K562 (cell line): ENCODE data around the gene PACSIN1. TPM values are rescaled to one million over a fixed set of nuclear protein-coding genes. Genes with fewer than 3 reads are reported as not detected.
A peak's percentile ranks its signal among the peaks of the same experiment; 100 is the strongest.

Source experiments
- CHCHD3 ChIP-seq: fragments of 250-450 bp; sonication (Bioruptor Pico); IDR thresholded peaks from 2 replicates; pipeline ENCODE4 v2.1.2; 2022; ENCODE audit warnings: mild to moderate bottlenecking
- FOXJ2 ChIP-seq: fragments of 200-800 bp; sonication (Bioruptor generic); IDR thresholded peaks from 2 replicates; pipeline ENCODE4 v1.6.1; 2016; ENCODE audit warnings: missing genetic modification characterization, missing compliant biosample characterization
- HIVEP1 ChIP-seq: fragments of 250-450 bp; sonication (Bioruptor Pico); IDR thresholded peaks from 2 replicates; pipeline ENCODE4 v1.4.0; 2020; ENCODE audit warnings: mild to moderate bottlenecking
- KDM4B ChIP-seq, 2 experiments: fragments of 450-650 bp in 1 of 2; sonication (generic) in 1 of 2; IDR thresholded peaks; 2 replicates each; pipeline ENCODE4 v1.6.1; 2016 to 2017; ENCODE audit warnings: borderline replicate concordance in 2 of 2, antibody characterized with exemption in 1 of 2, low read depth in 1 of 2, mild to moderate bottlenecking in 1 of 2
- SMARCE1 ChIP-seq: fragments of 450-650 bp; IDR thresholded peaks from 2 replicates; pipeline ENCODE4 v1.7.1; 2016; ENCODE audit warnings: mild to moderate bottlenecking
- SNRNP70 ChIP-seq: fragments of 200-400 bp; formaldehyde crosslinking; optimal IDR thresholded peaks from 2 replicates; pipeline ENCODE3; 2017; ENCODE audit warnings: low read depth, low read length
- STAT5A ChIP-seq: IDR thresholded peaks from 2 replicates; pipeline ENCODE4 v1.6.1; 2012; ENCODE audit warnings: low read length, inconsistent platforms, borderline replicate concordance
- TEAD4 ChIP-seq, 2 experiments: sonication (generic) in 1 of 2; formaldehyde crosslinking in 1 of 2; IDR thresholded peaks; 2 replicates each; pipeline versions ENCODE4 v1.6.1 to v1.8.0; 2012 to 2022; ENCODE audit warnings: borderline replicate concordance in 1 of 2, inconsistent platforms in 1 of 2, low read length in 1 of 2, mild to moderate bottlenecking in 1 of 2, missing genetic modification reagents in 1 of 2
- XRCC5 ChIP-seq: fragments of 200-400 bp; formaldehyde crosslinking; IDR thresholded peaks from 2 replicates; pipeline ENCODE4 v1.6.1; 2017; ENCODE audit warnings: low read depth, mild to moderate bottlenecking, low read length
- ZNF717 ChIP-seq: fragments of 250-450 bp; sonication (Bioruptor Pico); IDR thresholded peaks from 2 replicates; pipeline ENCODE4 v1.5.0; 2021
- polyA plus RNA-seq, 8 experiments: library from polyadenylated mRNA; depleted of rRNA in 4 of 8; stranded (reverse) in 5 of 8; unstranded in 3 of 8; fragments of >200 nt; fragmentation: Nextera tagmentation in 2 of 8; fragmentation: Illumina TruSeq in 1 of 8; extraction: Ambion mirVana in 2 of 8; extraction: Trizol in 1 of 8; gene quantifications; 2 replicates each; pipeline versions ENCODE4 v1.2.1 to v1.2.3, GENCODE V29; 2011 to 2014; ENCODE audit warnings: inconsistent platforms in 1 of 8, missing spikeins in 1 of 8
- total RNA-seq, 7 experiments: library from RNA; depleted of rRNA in 6 of 7; stranded (reverse); fragments of >200 nt in 6 of 7; fragmentation: Illumina TruSeq in 2 of 7; extraction: Trizol in 2 of 7; gene quantifications; 2 replicates each; pipeline versions ENCODE4 v1.2.1 to v1.2.3, GENCODE V29; 2011 to 2021; ENCODE audit warnings: low replicate concordance in 1 of 7
- TF ChIP-seq, protein P1 (sequence below): fragments of 450-650 bp; formaldehyde crosslinking; IDR thresholded peaks from 2 replicates; pipeline ENCODE4 v1.4.0; 2022; ENCODE audit warnings: missing genetic modification characterization
- TF ChIP-seq, protein P2 (sequence below): fragments of 450-650 bp; IDR thresholded peaks from 2 replicates; pipeline ENCODE4 v1.6.1; 2016; ENCODE audit warnings: borderline replicate concordance
- TF ChIP-seq, protein P3 (sequence below), 2 experiments: fragments of 450-650 bp; IDR thresholded peaks; 2 replicates each; pipeline ENCODE4 v1.6.1; 2016
- TF ChIP-seq, protein P4 (sequence below), 3 experiments: IDR thresholded peaks in 2 of 3; conservative IDR thresholded peaks in 1 of 3; 2 replicates each; pipeline ENCODE4 v1.5.1; 2011 to 2012; ENCODE audit warnings: low read length in 3 of 3, mild to moderate bottlenecking in 3 of 3, control low read depth in 2 of 3, improper control_type of control experiment in 1 of 3, inconsistent platforms in 1 of 3, low read depth in 1 of 3, mixed read lengths in 1 of 3, moderate library complexity in 1 of 3; ENCODE audit not compliant: insufficient read depth in 2 of 3
- TF ChIP-seq, protein P5 (sequence below): fragments of 250-450 bp; sonication (Bioruptor Pico); IDR thresholded peaks from 2 replicates; pipeline ENCODE4 v1.8.0; 2021; ENCODE audit warnings: moderate library complexity, mild to moderate bottlenecking, inconsistent platforms
- TF ChIP-seq, protein P6 (sequence below): fragments of 250-450 bp; sonication (Bioruptor Pico); IDR thresholded peaks from 2 replicates; pipeline ENCODE4 v1.8.0; 2021; ENCODE audit warnings: borderline replicate concordance, mild to moderate bottlenecking, moderate library complexity; ENCODE audit not compliant: poor library complexity, severe bottlenecking

The PACSIN1 gene
- total and polyA plus RNA-seq, 9 of the 15 experiments (the other 6 are each of a cell fraction or from before 2014, with no cell fraction given), result 0.01 to 1.7 (median 0.45) TPM

DNA sequence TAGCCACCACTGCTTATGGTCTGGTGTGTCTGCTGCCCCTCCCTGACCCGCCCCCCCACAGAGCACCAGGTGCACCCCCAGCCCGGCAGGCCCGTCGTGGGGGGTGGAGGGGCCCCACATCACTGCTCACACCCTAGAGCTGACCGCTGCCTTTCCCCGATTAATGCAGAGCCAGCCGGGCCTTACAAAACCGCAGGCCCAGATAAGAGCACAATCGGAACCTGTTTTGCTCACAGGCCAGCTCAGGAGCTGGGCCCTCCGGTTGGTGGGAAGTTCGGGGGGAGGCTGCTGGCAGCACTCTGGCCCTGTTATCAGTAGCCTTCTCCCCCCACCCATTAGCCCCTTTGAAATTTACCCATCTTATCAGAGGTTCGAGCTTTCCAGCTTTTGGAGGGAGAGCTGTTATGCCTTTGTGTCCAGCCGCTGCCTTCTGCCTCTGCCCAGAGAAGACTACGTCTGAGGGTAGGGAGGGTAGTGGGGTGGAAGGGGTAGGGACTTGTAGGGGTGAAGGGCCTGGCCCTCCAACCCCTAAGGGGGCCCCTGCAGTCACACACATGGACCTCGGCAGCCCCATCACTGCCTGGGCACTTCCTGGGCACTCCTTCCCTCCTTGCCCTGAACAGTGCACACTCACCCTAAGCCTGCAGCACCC, 97.1 kb downstream of the PACSIN1 start (continued):
- TF ChIP-seq, protein P1, sequence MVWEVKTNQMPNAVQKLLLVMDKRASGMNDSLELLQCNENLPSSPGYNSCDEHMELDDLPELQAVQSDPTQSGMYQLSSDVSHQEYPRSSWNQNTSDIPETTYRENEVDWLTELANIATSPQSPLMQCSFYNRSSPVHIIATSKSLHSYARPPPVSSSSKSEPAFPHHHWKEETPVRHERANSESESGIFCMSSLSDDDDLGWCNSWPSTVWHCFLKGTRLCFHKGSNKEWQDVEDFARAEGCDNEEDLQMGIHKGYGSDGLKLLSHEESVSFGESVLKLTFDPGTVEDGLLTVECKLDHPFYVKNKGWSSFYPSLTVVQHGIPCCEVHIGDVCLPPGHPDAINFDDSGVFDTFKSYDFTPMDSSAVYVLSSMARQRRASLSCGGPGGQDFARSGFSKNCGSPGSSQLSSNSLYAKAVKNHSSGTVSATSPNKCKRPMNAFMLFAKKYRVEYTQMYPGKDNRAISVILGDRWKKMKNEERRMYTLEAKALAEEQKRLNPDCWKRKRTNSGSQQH (CRISPR knock-in tag), result no peak
- TF ChIP-seq, protein P2, sequence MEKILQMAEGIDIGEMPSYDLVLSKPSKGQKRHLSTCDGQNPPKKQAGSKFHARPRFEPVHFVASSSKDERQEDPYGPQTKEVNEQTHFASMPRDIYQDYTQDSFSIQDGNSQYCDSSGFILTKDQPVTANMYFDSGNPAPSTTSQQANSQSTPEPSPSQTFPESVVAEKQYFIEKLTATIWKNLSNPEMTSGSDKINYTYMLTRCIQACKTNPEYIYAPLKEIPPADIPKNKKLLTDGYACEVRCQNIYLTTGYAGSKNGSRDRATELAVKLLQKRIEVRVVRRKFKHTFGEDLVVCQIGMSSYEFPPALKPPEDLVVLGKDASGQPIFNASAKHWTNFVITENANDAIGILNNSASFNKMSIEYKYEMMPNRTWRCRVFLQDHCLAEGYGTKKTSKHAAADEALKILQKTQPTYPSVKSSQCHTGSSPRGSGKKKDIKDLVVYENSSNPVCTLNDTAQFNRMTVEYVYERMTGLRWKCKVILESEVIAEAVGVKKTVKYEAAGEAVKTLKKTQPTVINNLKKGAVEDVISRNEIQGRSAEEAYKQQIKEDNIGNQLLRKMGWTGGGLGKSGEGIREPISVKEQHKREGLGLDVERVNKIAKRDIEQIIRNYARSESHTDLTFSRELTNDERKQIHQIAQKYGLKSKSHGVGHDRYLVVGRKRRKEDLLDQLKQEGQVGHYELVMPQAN, result no peak
- TF ChIP-seq, protein P3, sequence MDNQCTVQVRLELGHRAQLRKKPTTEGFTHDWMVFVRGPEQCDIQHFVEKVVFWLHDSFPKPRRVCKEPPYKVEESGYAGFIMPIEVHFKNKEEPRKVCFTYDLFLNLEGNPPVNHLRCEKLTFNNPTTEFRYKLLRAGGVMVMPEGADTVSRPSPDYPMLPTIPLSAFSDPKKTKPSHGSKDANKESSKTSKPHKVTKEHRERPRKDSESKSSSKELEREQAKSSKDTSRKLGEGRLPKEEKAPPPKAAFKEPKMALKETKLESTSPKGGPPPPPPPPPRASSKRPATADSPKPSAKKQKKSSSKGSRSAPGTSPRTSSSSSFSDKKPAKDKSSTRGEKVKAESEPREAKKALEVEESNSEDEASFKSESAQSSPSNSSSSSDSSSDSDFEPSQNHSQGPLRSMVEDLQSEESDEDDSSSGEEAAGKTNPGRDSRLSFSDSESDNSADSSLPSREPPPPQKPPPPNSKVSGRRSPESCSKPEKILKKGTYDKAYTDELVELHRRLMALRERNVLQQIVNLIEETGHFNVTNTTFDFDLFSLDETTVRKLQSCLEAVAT (IDR thresholded peaks at IDR 0.05), result peak in 1 of 2 experiments; percentile 97; a peak in 2 of 4 replicates
- peak in 1 of 2 experiments; percentile 79; a peak in 1 of 4 replicates for TF ChIP-seq KDM4B (IDR thresholded peaks at IDR 0.05; ENCODE audit: borderline replicate concordance in 2 of 2, low read depth in 1 of 2)
- TF ChIP-seq, protein P4, sequence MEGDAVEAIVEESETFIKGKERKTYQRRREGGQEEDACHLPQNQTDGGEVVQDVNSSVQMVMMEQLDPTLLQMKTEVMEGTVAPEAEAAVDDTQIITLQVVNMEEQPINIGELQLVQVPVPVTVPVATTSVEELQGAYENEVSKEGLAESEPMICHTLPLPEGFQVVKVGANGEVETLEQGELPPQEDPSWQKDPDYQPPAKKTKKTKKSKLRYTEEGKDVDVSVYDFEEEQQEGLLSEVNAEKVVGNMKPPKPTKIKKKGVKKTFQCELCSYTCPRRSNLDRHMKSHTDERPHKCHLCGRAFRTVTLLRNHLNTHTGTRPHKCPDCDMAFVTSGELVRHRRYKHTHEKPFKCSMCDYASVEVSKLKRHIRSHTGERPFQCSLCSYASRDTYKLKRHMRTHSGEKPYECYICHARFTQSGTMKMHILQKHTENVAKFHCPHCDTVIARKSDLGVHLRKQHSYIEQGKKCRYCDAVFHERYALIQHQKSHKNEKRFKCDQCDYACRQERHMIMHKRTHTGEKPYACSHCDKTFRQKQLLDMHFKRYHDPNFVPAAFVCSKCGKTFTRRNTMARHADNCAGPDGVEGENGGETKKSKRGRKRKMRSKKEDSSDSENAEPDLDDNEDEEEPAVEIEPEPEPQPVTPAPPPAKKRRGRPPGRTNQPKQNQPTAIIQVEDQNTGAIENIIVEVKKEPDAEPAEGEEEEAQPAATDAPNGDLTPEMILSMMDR (IDR thresholded peaks at IDR 0.05 in 2 of 3, conservative IDR thresholded peaks at IDR 0.05 in 1 of 3; ENCODE audit: insufficient read depth in 2 of 3, low read depth in 1 of 3, low read length in 3 of 3), result no peak
- TF ChIP-seq ZNF717 (CRISPR knock-in tag), result no peak
- TF ChIP-seq, protein P5, sequence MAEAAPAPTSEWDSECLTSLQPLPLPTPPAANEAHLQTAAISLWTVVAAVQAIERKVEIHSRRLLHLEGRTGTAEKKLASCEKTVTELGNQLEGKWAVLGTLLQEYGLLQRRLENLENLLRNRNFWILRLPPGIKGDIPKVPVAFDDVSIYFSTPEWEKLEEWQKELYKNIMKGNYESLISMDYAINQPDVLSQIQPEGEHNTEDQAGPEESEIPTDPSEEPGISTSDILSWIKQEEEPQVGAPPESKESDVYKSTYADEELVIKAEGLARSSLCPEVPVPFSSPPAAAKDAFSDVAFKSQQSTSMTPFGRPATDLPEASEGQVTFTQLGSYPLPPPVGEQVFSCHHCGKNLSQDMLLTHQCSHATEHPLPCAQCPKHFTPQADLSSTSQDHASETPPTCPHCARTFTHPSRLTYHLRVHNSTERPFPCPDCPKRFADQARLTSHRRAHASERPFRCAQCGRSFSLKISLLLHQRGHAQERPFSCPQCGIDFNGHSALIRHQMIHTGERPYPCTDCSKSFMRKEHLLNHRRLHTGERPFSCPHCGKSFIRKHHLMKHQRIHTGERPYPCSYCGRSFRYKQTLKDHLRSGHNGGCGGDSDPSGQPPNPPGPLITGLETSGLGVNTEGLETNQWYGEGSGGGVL, result no peak
- TF ChIP-seq SMARCE1, result peak; percentile 84
- TF ChIP-seq HIVEP1 (CRISPR knock-in tag), result no peak
- no peak for TF ChIP-seq SNRNP70
- TF ChIP-seq STAT5A, result peak; percentile 80; the same call in 1 of the 2 replicates
- 0 out of 2 replicates have a peak, but pooled peaks have one; percentile 24 for TF ChIP-seq XRCC5
- TF ChIP-seq, protein P6, sequence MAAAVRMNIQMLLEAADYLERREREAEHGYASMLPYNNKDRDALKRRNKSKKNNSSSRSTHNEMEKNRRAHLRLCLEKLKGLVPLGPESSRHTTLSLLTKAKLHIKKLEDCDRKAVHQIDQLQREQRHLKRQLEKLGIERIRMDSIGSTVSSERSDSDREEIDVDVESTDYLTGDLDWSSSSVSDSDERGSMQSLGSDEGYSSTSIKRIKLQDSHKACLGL (CRISPR knock-in tag), result no peak
- peak; percentile 36; the same call in 1 of the 2 replicates for TF ChIP-seq FOXJ2 (tag)
- TF ChIP-seq CHCHD3, result no peak
- peak; percentile 95 for TF ChIP-seq TEAD4 (IDR thresholded peaks at IDR 0.05; ENCODE audit: low read length)
- no peak for TF ChIP-seq TEAD4 (CRISPR knock-in tag; IDR thresholded peaks at IDR 0.05; ENCODE audit: borderline replicate concordance)
